Stimulated activated CD4-positive, alpha-beta T cell treated with anti-CD3 and anti-CD28 coated beads, Interleukin-4, amount 100 ng/mL, for 48 hours (primary cell): ENCODE data around the gene GARIN5B.
A peak's percentile ranks its signal among the peaks of the same experiment; 100 is the strongest.
"Not testable (repeated sequence)": the region's sequence is repeated elsewhere in the genome, so short reads cannot be mapped to it uniquely, and the experiment has no call there.

Experiments used
- DNase-seq, 2 donors: peaks; one replicate each; pipeline ENCODE4 v3.0.0-alpha.2; 2020; ENCODE audit warnings: low read depth in 2 of 2

GARIN5B gene

GRCh38 chr19:55362990-55363716, at the start of gene GARIN5B:
TSS of gene GARIN5B (minus strand) at chr19:55363260. CDS start at chr19:55363066, 194 bp downstream.
- no peak for DNase-seq

- no peak for DNase-seq
Measured at GRCh38 chr19:55410168-55410567, 47.1 kb upstream of the GARIN5B start.

GRCh38 chr19:55409179-55409578, 46.1 kb upstream of the GARIN5B start:
- DNase-seq: not testable (repeated sequence)

- no peak for DNase-seq
Measured at GRCh38 chr19:55408533-55408872, 45.4 kb upstream of the GARIN5B start.

- peak; percentile 93 to 96 for DNase-seq
Measured at GRCh38 chr19:55407800-55408532, 44.9 kb upstream of the GARIN5B start.

- DNase-seq: not testable (repeated sequence)
Measured at GRCh38 chr19:55407550-55407799, 44.4 kb upstream of the GARIN5B start, which contains the start of gene UBE2S. TSS of gene UBE2S (minus strand) at chr19:55407788. CDS start at chr19:55407589, 199 bp downstream.

GRCh38 chr19:55406826-55407549, 43.9 kb upstream of the GARIN5B start:
- no peak for DNase-seq

GRCh38 chr19:55406091-55406825, 43.2 kb upstream of the GARIN5B start:
- DNase-seq: no peak

- DNase-seq: no peak
Measured at GRCh38 chr19:55405638-55406037, 42.6 kb upstream of the GARIN5B start.

- DNase-seq: no peak
Measured at GRCh38 chr19:55402509-55402908, 39.4 kb upstream of the GARIN5B start.

GRCh38 chr19:55401390-55401789, 38.3 kb upstream of the GARIN5B start:
- DNase-seq: not testable (repeated sequence)

GRCh38 chr19:55400281-55401087, 37.4 kb upstream of the GARIN5B start:
- DNase-seq: no peak

- DNase-seq: no peak
Measured at GRCh38 chr19:55398200-55398925, 35.3 kb upstream of the GARIN5B start.

- DNase-seq: no peak
Measured at GRCh38 chr19:55392820-55393761, 30.0 kb upstream of the GARIN5B start.

GRCh38 chr19:55391702-55392615, 28.9 kb upstream of the GARIN5B start:
- no peak for DNase-seq

GRCh38 chr19:55391191-55391670, 28.2 kb upstream of the GARIN5B start:
- no peak for DNase-seq

- DNase-seq: no peak
Measured at GRCh38 chr19:55390461-55390880, 27.4 kb upstream of the GARIN5B start.
